Measurements from ENCODE around the gene CDC27. TPM values are rescaled to one million over a fixed set of nuclear protein-coding genes. Genes with fewer than 3 reads are reported as not detected.
"Not testable (repeated sequence)": the region's sequence is repeated elsewhere in the genome, so short reads cannot be mapped to it uniquely, and the experiment has no call there.

Gene CDC27
- total RNA-seq, 2 experiments from 2014 or later, result 124 to 126 TPM

DNA sequence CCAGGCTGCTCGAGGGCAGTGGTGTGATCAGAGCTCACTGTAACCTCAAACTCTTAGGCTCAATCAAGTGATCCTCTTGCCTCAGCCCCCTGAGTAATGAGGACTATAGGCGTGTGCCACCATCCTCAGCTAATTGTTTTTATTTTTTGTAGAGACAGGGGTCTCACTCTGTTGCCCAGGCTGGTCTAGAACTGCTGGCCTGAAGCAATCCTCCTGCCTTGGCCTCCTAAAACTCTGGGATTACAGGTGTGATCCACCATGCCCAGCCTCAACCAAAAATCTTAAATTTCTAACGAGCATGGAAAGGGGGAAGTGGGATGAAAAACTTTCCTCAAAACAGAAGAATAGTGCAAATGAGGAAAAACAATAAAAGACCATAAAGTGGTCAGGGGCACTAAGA is 92.8 kb downstream of the CDC27 start:
- ChIA-PET CTCF (no interaction called here), POLR2A (interaction anchor here (0.6 kb wide), 1 partner anchor 29 kb away, joined by 6 read pairs; no protein-coding TSS in a partner anchor)

DNA sequence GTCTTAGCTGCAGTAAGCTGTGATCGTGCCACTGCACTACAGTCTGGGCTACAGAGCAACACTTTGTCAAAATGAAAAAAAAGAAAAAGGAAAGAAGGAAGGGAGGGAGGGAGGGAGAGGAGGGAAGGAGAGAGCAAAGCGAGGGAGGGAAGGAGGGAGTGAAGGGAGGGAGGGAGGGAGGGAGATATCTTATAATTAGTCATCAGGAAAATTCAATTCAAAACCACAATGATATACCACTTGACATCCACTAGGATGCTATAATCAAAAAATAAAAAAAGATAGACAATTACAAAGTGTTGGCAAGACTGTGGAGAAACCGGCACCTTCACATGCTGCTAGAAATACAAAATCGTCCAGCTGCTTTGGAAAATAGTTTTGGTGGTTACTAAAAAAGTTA is 93.8 kb downstream of the CDC27 start:
- CTCF ChIA-PET, result no interaction called here
- POLR2A ChIA-PET, result no interaction called here

DNA sequence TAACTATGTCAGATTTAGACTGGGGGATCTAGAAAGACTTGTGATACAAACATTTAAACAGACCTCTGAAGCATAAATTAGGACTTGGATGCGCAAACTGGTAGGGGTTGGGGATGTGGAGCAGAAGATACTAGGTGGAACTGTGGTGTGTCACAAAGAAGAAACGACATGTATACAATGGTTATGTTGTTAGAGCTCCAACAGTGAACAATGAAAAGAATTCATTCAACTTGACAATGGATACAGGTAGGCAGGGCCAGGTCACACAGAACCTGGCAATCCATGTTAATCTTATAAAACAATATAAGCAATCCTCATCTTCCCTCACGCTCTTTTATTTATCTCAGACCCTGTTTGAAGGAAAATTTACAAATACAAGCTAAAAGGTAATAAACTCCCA is 102.0 kb downstream of the CDC27 start:
- ChIA-PET POLR2A (no interaction called here), CTCF (no interaction called here)

DNA sequence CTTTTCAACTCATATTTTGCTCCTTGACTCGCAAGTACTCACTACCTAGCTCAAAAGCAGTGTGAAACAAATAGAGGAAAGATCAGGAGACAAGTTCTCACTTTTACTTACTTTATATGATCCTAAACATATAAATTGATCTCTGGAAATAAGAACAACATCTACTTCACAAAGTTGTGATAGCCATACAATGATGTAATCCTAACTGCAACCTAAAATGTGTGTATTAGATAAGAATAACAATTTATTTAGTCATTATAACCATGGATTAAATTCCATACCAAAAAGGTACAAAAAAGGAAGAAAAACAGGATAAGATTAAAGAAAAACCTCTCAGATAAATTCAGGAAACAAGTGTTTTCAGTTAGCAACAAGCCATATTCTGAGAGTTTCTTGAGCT is 103.4 kb downstream of the CDC27 start:
- ChIA-PET POLR2A (no interaction called here), CTCF (interaction anchor here (0.7 kb wide), 1 partner anchor 808 kb away, joined by 4 read pairs; no protein-coding TSS in a partner anchor)

DNA sequence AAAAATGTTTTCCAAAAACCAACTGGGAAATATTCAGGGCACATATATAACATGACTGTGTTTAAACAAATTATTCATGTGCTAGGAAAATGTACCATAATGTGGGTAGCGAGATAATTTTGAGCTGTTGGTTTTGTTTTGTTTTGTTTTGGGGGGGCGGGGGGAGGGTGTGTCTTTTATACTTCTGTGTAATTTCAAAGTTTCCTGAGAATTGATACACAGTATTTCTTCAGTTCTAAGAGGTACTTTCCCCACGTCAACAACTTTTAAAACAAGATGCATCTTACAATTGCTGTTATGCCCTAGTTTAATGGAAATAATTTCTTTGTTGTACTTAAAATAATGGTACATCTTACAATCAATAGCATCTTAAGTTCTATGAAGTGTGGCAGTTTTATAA is 110.3 kb downstream of the CDC27 start:
- POLR2A ChIA-PET, result no interaction called here
- CTCF ChIA-PET, result no interaction called here

DNA sequence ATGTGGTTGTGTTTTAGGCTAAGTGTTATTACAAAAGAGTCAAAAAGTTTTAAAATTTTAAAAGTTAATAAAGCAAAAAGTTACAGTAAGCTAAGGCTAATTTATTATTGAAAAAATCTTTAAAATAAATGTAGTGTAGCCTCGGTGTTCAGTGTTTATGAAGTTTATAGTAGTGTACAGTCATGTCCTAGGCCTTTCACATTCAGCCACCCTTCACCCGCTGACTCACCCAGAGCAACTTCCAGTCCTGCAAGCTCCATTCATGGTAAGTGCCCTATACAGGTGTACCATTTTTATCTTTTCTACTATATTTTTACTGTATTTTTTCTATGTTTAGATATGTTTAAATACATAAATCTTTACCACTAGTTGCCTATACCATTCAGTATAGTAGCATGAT is 111.5 kb downstream of the CDC27 start:
- ChIA-PET CTCF (no interaction called here), POLR2A (no interaction called here)

DNA sequence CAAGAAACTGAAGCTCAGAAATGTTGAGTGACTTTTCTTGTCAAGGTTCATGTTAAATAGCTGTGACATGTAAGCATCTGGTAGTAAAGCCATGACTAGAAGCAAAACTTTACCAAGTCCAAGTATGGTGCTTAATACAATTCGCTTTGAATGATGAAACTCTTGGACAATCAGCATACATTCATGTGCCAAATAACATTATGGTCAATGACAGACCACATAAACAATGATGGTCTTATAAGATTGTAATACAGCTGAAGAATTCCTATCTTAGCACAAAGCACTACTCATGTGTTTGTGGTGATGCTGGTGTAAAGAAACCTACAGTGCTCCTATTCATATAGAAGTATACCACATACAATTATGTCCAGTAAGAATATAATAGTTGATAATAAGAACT is 112.9 kb downstream of the CDC27 start:
- ChIA-PET POLR2A (no interaction called here), CTCF (no interaction called here)

DNA sequence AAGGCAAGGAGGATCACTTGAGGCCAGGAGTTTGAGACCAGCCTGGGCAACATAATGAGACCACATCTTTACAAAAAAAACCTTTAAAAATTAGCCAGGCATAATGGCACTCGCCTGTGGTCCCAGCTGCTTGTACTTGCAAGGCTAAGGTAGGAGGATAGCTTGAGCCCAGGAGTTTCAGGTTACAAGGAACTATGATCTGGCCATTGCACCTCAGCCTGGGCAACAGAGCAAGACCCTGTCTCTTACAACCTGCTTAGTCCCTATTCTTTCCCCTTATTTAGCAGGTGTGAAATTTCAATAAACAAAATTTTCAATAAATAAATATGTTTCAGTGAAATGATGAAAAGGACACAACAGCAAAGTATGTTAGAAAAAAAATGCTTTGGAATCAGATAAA is 114.7 kb downstream of the CDC27 start:
- CTCF ChIA-PET, POLR2A ChIA-PET: not testable (repeated sequence)

DNA sequence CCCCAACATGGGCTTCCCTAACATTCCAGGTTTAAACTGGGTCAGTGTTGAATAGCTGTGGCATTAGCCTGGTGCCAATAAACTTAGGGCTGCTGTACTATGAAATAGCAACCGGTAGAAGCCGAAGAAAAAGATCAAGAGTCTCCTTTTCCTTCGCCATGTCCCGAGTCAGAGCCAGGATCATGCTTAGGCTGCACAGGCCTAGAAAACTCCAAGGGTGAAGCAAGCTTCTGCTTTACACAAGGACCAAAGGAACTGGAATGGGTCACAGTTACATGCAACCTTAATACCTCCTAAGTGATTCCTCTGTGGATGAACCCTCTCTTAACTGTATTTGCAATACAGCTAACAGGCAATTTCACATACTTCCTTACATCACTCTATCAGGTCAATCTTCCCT is 115.5 kb downstream of the CDC27 start:
- CTCF ChIA-PET, result not testable (repeated sequence)

DNA sequence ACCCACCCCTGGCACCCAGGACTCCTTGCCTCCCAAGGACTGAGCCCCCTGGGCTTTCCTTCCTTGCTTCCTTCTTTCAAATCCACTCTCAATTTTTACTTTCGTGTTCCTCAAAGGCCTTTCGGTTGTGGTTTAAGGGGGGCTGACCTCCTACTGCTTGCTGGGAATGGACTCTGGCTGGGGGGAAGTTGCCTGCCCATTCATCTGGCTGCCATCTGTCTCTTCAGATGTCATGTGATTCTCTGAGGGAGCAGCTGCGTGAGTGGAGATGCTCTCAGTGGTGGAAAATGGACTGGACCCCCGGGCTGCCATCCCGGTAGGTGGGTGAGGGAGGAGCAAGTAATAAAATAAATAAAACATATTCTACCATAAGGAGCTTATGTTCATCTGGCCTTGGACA is 116.2 kb downstream of the CDC27 start:
- CTCF ChIA-PET, result no interaction called here
- POLR2A ChIA-PET, result no interaction called here

More for the DNA sequence above, 115.5 kb downstream of the CDC27 start:
- POLR2A ChIA-PET, result not testable (repeated sequence)

DNA sequence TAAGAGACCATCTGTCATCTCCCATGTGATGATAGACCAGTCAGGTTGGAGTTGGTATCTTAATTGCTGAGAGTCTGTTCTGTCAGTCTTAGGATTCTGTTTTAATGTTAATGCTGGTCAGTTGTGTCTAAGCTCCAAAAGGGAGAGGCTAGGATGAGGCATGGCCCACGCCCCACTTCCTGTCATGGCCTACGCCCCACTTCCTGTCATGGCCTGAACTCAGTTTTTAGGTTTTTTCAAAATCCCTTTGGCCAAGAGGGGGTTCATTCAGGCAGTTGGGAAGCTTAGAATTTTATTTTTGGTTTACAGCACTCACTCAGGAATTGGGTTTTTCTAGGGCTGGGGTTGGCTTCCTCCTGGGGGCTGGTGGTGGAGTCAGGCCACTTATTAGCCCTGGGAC is 117.9 kb downstream of the CDC27 start:
- POLR2A ChIA-PET, CTCF ChIA-PET: not testable (repeated sequence)

DNA sequence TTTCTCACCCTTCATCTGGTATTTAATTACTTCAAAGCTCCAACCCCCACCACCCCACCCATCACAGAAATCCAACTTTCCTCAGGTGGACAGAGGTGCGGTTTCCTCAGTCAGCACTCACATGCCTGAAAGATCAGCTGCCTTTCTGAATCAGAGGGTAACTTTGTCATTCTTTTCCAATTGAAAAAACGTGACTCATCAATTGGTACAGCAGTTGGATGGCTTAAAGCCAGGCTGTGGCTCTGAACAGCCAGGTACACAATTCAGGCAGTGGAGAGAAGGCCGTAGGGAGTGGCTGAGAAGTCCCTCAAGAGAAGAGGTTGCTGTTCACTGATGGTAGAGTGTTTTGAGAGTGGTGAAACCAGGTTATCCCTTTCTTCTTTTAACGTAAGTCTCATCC is 118.8 kb downstream of the CDC27 start:
- POLR2A ChIA-PET, CTCF ChIA-PET: not testable (repeated sequence)

Other genes starting within 250 kb of the CDC27 start
- not detected for gene RPRML, start 210.0 kb downstream of the CDC27 start, total RNA-seq
- gene MYL4, start 20.1 kb upstream of the CDC27 start, total RNA-seq, result not detected
- gene ITGB3, start 64.5 kb upstream of the CDC27 start, total RNA-seq, result under 1 TPM in 1 of 2 experiments, not detected in 1; 0.04 TPM
- gene EFCAB13, start 134.7 kb upstream of the CDC27 start, total RNA-seq, result 1 to 10 TPM; 3.0 to 5.2 TPM